Neural cell (in vitro differentiated cells): ENCODE results near the gene MME. TPM values are rescaled to one million over a fixed set of nuclear protein-coding genes. Genes with fewer than 3 reads are reported as not detected.

ENCODE experiments used
- H2AFZ ChIP-seq: fragments of 200-600, 300-800 bp; sonication (generic), shearing (Covaris generic); 2 replicates; pipeline ENCODE4 v1.6.0; 2014; ENCODE audit warnings: low read depth, mild to moderate bottlenecking, antibody characterized with exemption, low read length, moderate library complexity
- H3F3A ChIP-seq: fragments of 200-600 bp; shearing (Covaris generic); 2 replicates; pipeline ENCODE4 v1.6.1; 2016; ENCODE audit warnings: mild to moderate bottlenecking, moderate library complexity, mixed read lengths, antibody characterized with exemption, low read length; ENCODE audit not compliant: insufficient read depth, poor library complexity, severe bottlenecking
- H3K27ac ChIP-seq: fragments of 200-600, 300-800 bp; sonication (generic), shearing (Covaris generic); 2 replicates; pipeline ENCODE4 v1.5.1; 2014; ENCODE audit warnings: mild to moderate bottlenecking, low read length, moderate library complexity
- H3K27me3 ChIP-seq: fragments of 300-800, 200-600 bp; sonication (generic), shearing (Covaris generic); 2 replicates; pipeline ENCODE4 v1.6.0; 2014; ENCODE audit warnings: mild to moderate bottlenecking, low read depth, low read length, moderate library complexity; ENCODE audit not compliant: insufficient read depth
- H3K36me3 ChIP-seq: fragments of 300-800, 200-600 bp; sonication (generic), shearing (Covaris generic); 2 replicates; pipeline ENCODE4 v1.5.1; 2014; ENCODE audit warnings: mild to moderate bottlenecking, antibody characterized with exemption, low read length, moderate library complexity; ENCODE audit not compliant: insufficient read depth
- H3K4me2 ChIP-seq: fragments of 300-800, 200-600 bp; sonication (generic), shearing (Covaris generic); 2 replicates; pipeline ENCODE4 v1.6.0; 2014; ENCODE audit warnings: mild to moderate bottlenecking, low read length
- H3K4me3 ChIP-seq: fragments of 300-800, 200-600 bp; sonication (generic), shearing (Covaris generic); 2 replicates; pipeline ENCODE4 v1.5.1; 2014; ENCODE audit warnings: mild to moderate bottlenecking, low read length, moderate library complexity
- H3K79me2 ChIP-seq: fragments of 200-600 bp; shearing (Covaris generic); replicated peaks from 2 replicates; pipeline ENCODE4 v1.6.0; 2014; ENCODE audit warnings: mild to moderate bottlenecking, low read length, moderate library complexity; ENCODE audit not compliant: insufficient read depth
- H3K9ac ChIP-seq: fragments of 300-800, 200-600 bp; sonication (generic), shearing (Covaris generic); 2 replicates; pipeline ENCODE4 v1.6.1; 2016; ENCODE audit warnings: mild to moderate bottlenecking, low read length, mixed read lengths
- H3K9me2 ChIP-seq: fragments of 200-600 bp; shearing (Covaris generic); 2 replicates; pipeline ENCODE4 v1.6.1; 2016; ENCODE audit warnings: mild to moderate bottlenecking, low read length, mixed read lengths; ENCODE audit not compliant: insufficient read depth
- H3K9me3 ChIP-seq: fragments of 200-600, 300-800 bp; sonication (generic), shearing (Covaris generic); 2 replicates; pipeline ENCODE4 v1.6.1; 2016; ENCODE audit warnings: mild to moderate bottlenecking, mixed run types, low read length, moderate library complexity, mixed read lengths
- H4K20me1 ChIP-seq: fragments of 200-600 bp; shearing (Covaris generic); 2 replicates; pipeline ENCODE4 v1.6.1; 2016; ENCODE audit warnings: mild to moderate bottlenecking, mixed run types; ENCODE audit not compliant: insufficient read depth
- EP300 ChIP-seq: fragments of 450-650 bp; conservative IDR thresholded peaks from 2 replicates; pipeline ENCODE4 v1.6.1; 2014; ENCODE audit warnings: antibody characterized with exemption, mild to moderate bottlenecking, moderate library complexity; ENCODE audit not compliant: poor library complexity, severe bottlenecking
- EZH2 ChIP-seq: fragments of 200-600, 300-800 bp; shearing (Covaris generic), sonication (generic); IDR thresholded peaks from 2 replicates; pipeline ENCODE4 v1.6.1; 2014; ENCODE audit warnings: antibody characterized with exemption, low read length, borderline replicate concordance, mild to moderate bottlenecking; ENCODE audit not compliant: insufficient read depth, poor library complexity, severe bottlenecking
- MXI1 ChIP-seq: fragments of 450-650 bp; conservative IDR thresholded peaks from 2 replicates; pipeline ENCODE4 v1.6.1; 2014; ENCODE audit warnings: antibody characterized with exemption, mild to moderate bottlenecking; ENCODE audit not compliant: poor library complexity, severe bottlenecking
- POLR2AphosphoS5 ChIP-seq: IDR thresholded peaks from 2 replicates; pipeline ENCODE4 v1.6.1; 2012
- RAD21 ChIP-seq: fragments of 450-650 bp; conservative IDR thresholded peaks from 2 replicates; pipeline ENCODE4 v1.6.1; 2014; ENCODE audit warnings: antibody characterized with exemption, mild to moderate bottlenecking, moderate library complexity
- REST ChIP-seq: IDR thresholded peaks from 2 replicates; pipeline ENCODE4 v1.6.1; 2012; ENCODE audit warnings: borderline replicate concordance
- SMC3 ChIP-seq: fragments of 450-650 bp; conservative IDR thresholded peaks from 2 replicates; pipeline ENCODE4 v1.6.1; 2014; ENCODE audit warnings: antibody characterized with exemption, mild to moderate bottlenecking, moderate library complexity; ENCODE audit not compliant: poor library complexity
- TAF1 ChIP-seq: IDR thresholded peaks from 2 replicates; pipeline ENCODE4 v1.6.1; 2012; ENCODE audit warnings: low read depth
- polyA plus RNA-seq: library from polyadenylated mRNA; depleted of rRNA; stranded (reverse); fragments of >200 nt; gene quantifications from 2 replicates; pipeline ENCODE4 v1.2.3, GENCODE V29; 2014
- TF ChIP-seq, protein P1 (sequence below): fragments of 450-650 bp; IDR thresholded peaks from 2 replicates; pipeline ENCODE4 v1.5.1; 2014; ENCODE audit warnings: antibody characterized with exemption, mild to moderate bottlenecking, moderate library complexity; ENCODE audit not compliant: poor library complexity, severe bottlenecking

The MME gene
- polyA plus RNA-seq, 1 donor from 2014 or later: 0.54 TPM

DNA sequence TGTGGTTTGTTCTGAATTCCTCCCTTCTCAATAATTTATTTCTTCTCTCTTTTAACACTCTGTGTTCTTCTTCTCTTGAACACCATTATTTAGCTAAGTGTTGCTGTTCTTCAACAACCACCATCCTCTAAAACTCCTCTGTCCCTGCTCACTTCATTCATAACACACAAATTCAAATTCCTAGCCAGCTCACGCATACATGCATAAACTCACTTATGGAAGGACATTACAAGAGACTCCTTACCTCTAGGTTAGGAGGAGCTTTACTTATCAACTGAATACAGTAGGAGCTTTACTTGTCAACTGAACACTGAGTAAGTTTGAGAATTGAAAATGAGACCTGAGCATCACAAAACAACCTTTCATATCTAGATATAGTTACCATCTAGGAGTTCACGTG, 23.6 kb downstream of the MME start:
- H3K36me3 ChIP-seq: no peaks in the 10 kb centered on the region
- TF ChIP-seq, protein P1, sequence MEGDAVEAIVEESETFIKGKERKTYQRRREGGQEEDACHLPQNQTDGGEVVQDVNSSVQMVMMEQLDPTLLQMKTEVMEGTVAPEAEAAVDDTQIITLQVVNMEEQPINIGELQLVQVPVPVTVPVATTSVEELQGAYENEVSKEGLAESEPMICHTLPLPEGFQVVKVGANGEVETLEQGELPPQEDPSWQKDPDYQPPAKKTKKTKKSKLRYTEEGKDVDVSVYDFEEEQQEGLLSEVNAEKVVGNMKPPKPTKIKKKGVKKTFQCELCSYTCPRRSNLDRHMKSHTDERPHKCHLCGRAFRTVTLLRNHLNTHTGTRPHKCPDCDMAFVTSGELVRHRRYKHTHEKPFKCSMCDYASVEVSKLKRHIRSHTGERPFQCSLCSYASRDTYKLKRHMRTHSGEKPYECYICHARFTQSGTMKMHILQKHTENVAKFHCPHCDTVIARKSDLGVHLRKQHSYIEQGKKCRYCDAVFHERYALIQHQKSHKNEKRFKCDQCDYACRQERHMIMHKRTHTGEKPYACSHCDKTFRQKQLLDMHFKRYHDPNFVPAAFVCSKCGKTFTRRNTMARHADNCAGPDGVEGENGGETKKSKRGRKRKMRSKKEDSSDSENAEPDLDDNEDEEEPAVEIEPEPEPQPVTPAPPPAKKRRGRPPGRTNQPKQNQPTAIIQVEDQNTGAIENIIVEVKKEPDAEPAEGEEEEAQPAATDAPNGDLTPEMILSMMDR: no peak
- no peak for TF ChIP-seq EZH2
- no peak for TF ChIP-seq TAF1
- no peak for TF ChIP-seq SMC3

GRCh38 chr3:155106119-155106518, 26.0 kb downstream of the MME start:
- Histone ChIP-seq H3K9me2 (no peaks in the 10 kb centered on the region), H3K27me3 (no peaks in the 10 kb centered on the region), H3K9me3 (no peaks in the 10 kb centered on the region), H3K4me2 (no peak overlapping the region), H3K9ac (no peak overlapping the region), H4K20me1 (no peaks in the 10 kb centered on the region), H3K27ac (no peak overlapping the region), H2AFZ (no peak overlapping the region), H3F3A (no peaks in the 10 kb centered on the region), H3K79me2 (no peaks in the 10 kb centered on the region), H3K36me3 (no peaks in the 10 kb centered on the region), H3K4me3 (no peak overlapping the region)
- TF ChIP-seq POLR2AphosphoS5 (no peak), SMC3 (no peak), EP300 (no peak), EZH2 (no peak), MXI1 (no peak)

More for the DNA sequence above, 23.6 kb downstream of the MME start:
- Histone ChIP-seq H3K79me2 (no peaks in the 10 kb centered on the region), H3F3A (no peaks in the 10 kb centered on the region), H3K9me3 (no peaks in the 10 kb centered on the region), H3K4me2 (no peak overlapping the region), H3K9ac (no peak overlapping the region), H3K4me3 (no peak overlapping the region), H3K27ac (no peak overlapping the region), H4K20me1 (no peaks in the 10 kb centered on the region), H3K27me3 (no peaks in the 10 kb centered on the region), H2AFZ (no peak overlapping the region), H3K9me2 (no peaks in the 10 kb centered on the region)

DNA sequence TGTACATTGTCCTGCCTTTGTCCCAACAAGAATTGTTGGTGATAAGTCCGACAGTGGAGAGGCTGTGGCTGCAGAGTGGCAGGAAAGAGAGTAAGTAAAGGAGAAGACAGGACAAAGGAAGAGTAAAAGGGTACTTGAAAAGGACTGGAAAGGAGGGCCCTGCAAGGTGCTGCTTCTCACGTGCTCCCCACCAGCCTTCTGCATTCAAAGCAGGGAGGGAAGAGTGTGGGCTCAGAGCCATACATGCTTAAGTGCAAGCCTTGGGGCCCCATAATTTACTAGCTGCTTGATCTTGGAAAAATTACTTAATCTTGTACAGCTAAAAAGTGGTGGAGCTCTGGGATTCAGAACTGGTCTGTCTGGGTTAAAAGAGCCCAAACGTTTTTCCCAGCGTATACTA, 29.9 kb downstream of the MME start:
- Histone ChIP-seq H3K9me2 (no peaks in the 10 kb centered on the region), H4K20me1 (no peaks in the 10 kb centered on the region), H2AFZ (no peak overlapping the region), H3F3A (no peaks in the 10 kb centered on the region), H3K9me3 (no peaks in the 10 kb centered on the region), H3K27me3 (no peaks in the 10 kb centered on the region), H3K36me3 (no peaks in the 10 kb centered on the region), H3K27ac (no peak overlapping the region), H3K9ac (no peak overlapping the region), H3K4me2 (no peak overlapping the region), H3K79me2 (no peaks in the 10 kb centered on the region), H3K4me3 (no peak overlapping the region)
- TF ChIP-seq, protein P1: no peak
- TF ChIP-seq POLR2AphosphoS5 (no peak), EZH2 (no peak), SMC3 (no peak), TAF1 (no peak), MXI1 (no peak), REST (no peak), RAD21 (no peak), EP300 (no peak)
